Mammary epithelial cell (primary cell): ENCODE measurements around the gene TOMM6.

ENCODE experiments used
- CTCF ChIP-seq, 2 donors: IDR thresholded peaks in 1 of 2; conservative IDR thresholded peaks in 1 of 2; 2 replicates each; pipeline ENCODE4 v1.5.1; 2011 to 2012; ENCODE audit warnings: inconsistent platforms in 2 of 2, low read length in 2 of 2, mild to moderate bottlenecking in 2 of 2, control low read depth in 1 of 2, low read depth in 1 of 2; ENCODE audit not compliant: insufficient read depth in 1 of 2; ENCODE audit errors: extremely low read depth in 1 of 2
- EZH2 ChIP-seq: IDR thresholded peaks from 2 replicates; pipeline ENCODE4 v1.6.1; 2012; ENCODE audit warnings: low read length, inconsistent platforms, borderline replicate concordance

GRCh38 chr6:41822021-41822420 is 34.5 kb downstream of the TOMM6 start:
- TF ChIP-seq CTCF (conservative IDR thresholded peaks at IDR 0.05 in 1 of 2, IDR thresholded peaks at IDR 0.05 in 1 of 2; ENCODE audit: extremely low read depth in 1 of 2, insufficient read depth in 1 of 2, low read depth in 1 of 2, low read length in 2 of 2) = no peak
- no peak for TF ChIP-seq EZH2
